KBM-7 (cell line): ENCODE data around the gene SPART.

ENCODE experiments used
- DNase-seq: peaks from one replicate; pipeline ENCODE4 v3.0.0-alpha.2; 2015
- in situ Hi-C: fragments of 300-500 bp; cut with MboI; formaldehyde crosslinking; loops from 2 replicates; pipeline ENCODE4 v1.14.3; 2020; ENCODE audit warnings: low sequenced_read_pairs, low pct_unique_long_range_greater_than_20kb, mixed read lengths

SPART gene

DNA sequence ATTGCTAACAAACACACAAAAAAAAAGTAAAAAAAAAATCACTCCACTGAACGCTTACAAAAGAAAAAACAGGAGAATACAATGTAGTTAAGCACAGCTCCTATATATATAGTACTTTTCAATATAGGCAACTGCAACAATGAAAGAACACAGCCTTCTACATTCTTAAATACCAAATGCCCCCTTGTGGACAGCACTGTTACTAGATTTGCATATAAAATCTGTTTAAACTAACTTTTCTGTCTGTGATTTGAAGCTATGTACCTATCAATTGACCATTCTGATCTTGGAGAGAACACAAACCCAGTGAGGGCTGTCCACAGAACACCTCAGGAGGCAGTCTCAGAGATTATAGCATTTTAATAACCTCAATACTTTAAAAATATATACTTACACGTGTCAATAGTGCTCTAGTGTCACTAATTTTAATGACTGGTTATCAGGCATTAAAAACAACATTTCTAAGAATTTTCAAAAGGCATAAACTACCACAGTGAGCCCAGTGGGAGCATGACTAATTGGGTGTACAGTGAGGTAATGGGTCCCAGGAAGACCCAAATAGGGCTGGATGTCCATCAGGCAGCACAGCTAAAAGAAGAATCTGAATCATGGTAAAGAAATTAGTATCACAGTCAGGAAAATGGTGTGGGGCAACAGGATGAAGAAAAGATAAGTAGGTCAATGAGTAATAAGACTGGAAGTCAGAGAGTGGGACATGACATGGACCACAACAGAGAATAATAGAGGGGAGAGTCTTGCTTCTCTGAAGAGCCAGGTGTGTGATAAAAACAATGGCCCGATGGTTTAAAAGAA, 70.8 kb downstream of the SPART start:
- in situ Hi-C loops: loop anchor here (10.0 kb wide), 1 partner anchor 291 kb away; no protein-coding TSS in a partner anchor
- peak; percentile 32 for DNase-seq

DNA sequence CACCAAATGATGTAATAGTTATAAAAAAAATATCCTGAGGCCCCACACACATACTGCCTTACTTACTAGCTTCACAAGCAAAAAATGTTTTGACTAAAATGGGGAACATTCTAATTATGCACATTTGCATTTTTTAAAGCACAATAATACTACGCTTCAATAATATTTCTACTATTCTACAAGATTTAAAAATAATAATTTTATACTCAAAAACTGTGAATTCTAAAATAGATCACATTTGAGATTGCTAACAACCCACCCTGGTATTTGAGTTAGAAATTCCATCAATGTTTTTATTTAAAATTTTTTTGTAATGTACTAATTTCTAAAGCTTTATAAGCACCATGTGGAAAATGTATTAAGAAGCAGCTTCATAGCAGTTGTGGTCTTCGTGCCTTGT, 72.8 kb downstream of the SPART start:
- no peak for DNase-seq
- in situ Hi-C loops: loop anchor here (10.0 kb wide), 1 partner anchor 289 kb away; no protein-coding TSS in a partner anchor

DNA sequence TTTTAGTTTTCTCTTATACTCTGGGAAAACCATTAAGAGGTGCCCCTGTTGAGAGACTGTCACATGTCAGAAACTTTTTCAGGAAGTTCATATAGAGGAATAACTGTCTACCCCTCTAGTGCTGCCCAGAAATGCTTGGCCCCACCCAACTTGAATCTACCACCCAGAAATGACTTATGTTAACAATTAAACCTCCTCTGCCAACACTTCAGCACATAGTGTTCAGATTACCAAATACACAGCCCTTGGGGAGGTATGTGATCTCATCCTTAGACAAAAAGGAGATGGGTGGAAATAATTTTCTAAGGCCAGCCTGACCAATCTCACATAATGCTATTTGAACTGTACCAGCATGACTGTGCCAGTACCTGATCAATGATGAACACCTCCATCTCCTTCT, 84.2 kb downstream of the SPART start:
- no peak for DNase-seq
- in situ Hi-C loops: no loop called here

DNA sequence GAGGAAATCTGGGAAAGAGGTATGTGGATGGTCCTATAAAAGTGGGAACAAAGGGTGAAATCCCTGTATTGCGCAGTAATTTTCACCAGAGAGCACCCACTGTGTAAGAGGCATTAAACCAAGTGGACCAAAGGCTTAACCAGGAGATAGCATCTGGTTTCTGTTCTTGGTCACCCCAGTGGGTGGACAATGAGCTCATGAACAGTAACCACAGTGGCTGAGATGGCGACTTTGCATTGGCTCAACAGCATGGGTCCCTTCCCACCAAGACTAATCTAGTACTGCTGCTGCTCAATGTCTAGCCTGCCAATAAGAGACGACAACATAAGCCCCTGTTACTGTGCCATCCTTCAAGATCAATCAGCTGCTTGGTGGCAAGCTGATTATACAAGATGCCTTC, 85.2 kb downstream of the SPART start:
- in situ Hi-C loops: no loop called here
- DNase-seq: no peak

DNA sequence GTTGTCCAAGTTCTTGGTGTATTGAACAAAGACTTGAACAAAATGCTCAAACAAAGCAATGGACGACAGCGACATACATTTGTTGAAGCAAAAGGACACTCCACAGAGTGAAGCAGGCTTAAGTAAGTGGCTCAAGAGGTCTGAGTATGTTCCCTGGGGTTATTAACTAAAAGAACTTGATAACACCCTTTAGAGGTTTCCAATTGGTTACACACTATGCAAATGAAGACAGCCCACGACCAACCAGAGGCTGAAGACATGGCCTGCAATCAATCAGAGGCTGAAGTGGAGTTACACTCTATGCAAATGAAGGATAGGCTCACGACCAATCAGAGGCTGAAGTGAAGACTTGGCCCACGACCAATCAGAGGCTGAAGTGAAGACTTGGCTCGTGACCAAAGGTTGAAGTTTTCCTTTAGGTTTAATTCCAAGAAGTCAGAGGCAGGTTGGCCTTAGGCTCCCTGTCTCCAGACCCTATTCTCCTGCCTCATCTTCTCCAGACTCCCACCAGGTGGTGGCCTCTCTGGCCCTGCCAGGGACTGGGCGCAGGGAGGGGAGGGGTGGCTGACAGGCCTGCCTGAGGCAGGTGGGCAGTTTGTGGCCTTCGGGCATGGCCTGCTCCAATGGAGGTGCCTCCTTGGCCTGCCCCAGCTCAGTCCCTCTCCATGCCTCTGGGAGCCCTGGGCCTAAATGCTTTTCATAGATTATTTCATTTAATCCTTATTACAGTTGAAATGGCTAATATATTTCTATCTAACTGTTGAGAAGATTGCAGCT, 86.6 kb downstream of the SPART start:
- in situ Hi-C loops: no loop called here
- DNase-seq: no peak

DNA sequence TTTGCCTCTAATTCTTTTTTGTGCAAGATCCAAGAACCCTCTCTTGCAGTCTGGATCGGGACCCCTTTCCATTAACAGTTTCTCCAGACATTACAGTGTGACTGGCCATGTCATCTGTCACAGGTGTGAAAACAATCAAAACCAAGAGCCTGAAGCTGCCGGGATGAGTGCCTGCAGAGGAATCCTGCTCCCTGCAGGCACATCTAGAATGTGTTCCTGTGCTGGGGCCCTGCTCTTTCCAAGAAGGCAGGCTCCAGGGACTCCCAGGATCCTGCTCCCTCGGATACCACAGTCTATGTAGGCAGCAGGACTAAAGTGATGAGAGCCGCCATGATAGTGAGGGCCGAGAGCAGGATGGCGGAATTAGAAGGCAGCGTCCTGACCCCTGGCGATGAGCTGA, 87.4 kb downstream of the SPART start:
- in situ Hi-C loops: no loop called here
- DNase-seq: no peak
